Activated CD4-positive, alpha-beta T cell treated with anti-CD3 and anti-CD28 coated beads for 36 hours (primary cell): ENCODE data around the gene MROH7. TPM values are rescaled to one million over a fixed set of nuclear protein-coding genes. Genes with fewer than 3 reads are reported as not detected.

ENCODE experiments used
- ATAC-seq: fragments of 200-7000 bp; cut with Tn5 transposase; one replicate; pipeline ENCODE4 v1.10.0; 2021; ENCODE audit warnings: mild to moderate bottlenecking, moderate library complexity
- CTCF ChIA-PET: fragments of 350-600 bp; sonication (Branson Sonifier 250); formaldehyde crosslinking; loops from one replicate; lab custom pipeline; 2021; ENCODE audit warnings: antibody characterized with exemption; lab: Charles Lee
- POLR2A ChIA-PET: fragments of 350-600 bp; sonication (Branson Sonifier 250); formaldehyde crosslinking; loops from one replicate; lab custom pipeline; 2021; ENCODE audit warnings: antibody characterized with exemption, inconsistent platforms; lab: Charles Lee
- DNase-seq: peaks from one replicate; pipeline ENCODE4 v3.0.0-alpha.2; 2020
- H3K27ac Mint-ChIP-seq: one replicate; pipeline ENCODE4 v1.8.0; 2021; ENCODE audit warnings: mixed read lengths
- H3K27me3 Mint-ChIP-seq: one replicate; pipeline ENCODE4 v1.8.0; 2021; ENCODE audit warnings: mixed read lengths
- H3K36me3 Mint-ChIP-seq: one replicate; pipeline ENCODE4 v1.8.0; 2021; ENCODE audit warnings: low read depth, mixed read lengths
- H3K4me1 Mint-ChIP-seq: one replicate; pipeline ENCODE4 v1.8.0; 2021; ENCODE audit warnings: mixed read lengths
- H3K4me3 Mint-ChIP-seq: one replicate; pipeline ENCODE4 v1.8.0; 2021; ENCODE audit warnings: mild to moderate bottlenecking, moderate library complexity, mixed read lengths
- H3K9me3 Mint-ChIP-seq: one replicate; pipeline ENCODE4 v1.8.0; 2021; ENCODE audit warnings: low read depth, mixed read lengths
- intact Hi-C, 2 experiments: fragments of 100-400 bp; cut with DNase I in 1 of 2; cut with micrococcal nuclease in 1 of 2; formaldehyde crosslinking; loops; one replicate each; pipeline versions ENCODE4 v1.14.2 to v1.15.1; 2022 to 2024; cut with DNase I, micrococcal nuclease
- total RNA-seq, 2 experiments: library from RNA; stranded (reverse); gene quantifications; one replicate each; pipeline ENCODE4 v1.2.3, GENCODE V29; 2021

Gene MROH7
- total RNA-seq, 2 experiments from 2014 or later: 0.16 to 0.25 TPM

- ATAC-seq (no peak), DNase-seq (no peak)
- no peak overlapping the region for H3K27ac Mint-ChIP-seq
- no peak overlapping the region for H3K4me3 Mint-ChIP-seq
- ChIA-PET CTCF (interaction anchor here (1.0 kb wide), 1 partner anchor 10 kb away, joined by 3 read pairs; no protein-coding TSS in a partner anchor), POLR2A (no interaction called here)
- intact Hi-C loops: no loop called here
- H3K4me1 Mint-ChIP-seq: peaks cover 14% of the 10 kb centered on the region
- H3K9me3 Mint-ChIP-seq: no peaks in the 10 kb centered on the region
- H3K36me3 Mint-ChIP-seq: no peaks in the 10 kb centered on the region
- H3K27me3 Mint-ChIP-seq: no peaks in the 10 kb centered on the region
Observed at GRCh38 chr1:54604051-54604450, 37.5 kb upstream of the MROH7 start.

DNA sequence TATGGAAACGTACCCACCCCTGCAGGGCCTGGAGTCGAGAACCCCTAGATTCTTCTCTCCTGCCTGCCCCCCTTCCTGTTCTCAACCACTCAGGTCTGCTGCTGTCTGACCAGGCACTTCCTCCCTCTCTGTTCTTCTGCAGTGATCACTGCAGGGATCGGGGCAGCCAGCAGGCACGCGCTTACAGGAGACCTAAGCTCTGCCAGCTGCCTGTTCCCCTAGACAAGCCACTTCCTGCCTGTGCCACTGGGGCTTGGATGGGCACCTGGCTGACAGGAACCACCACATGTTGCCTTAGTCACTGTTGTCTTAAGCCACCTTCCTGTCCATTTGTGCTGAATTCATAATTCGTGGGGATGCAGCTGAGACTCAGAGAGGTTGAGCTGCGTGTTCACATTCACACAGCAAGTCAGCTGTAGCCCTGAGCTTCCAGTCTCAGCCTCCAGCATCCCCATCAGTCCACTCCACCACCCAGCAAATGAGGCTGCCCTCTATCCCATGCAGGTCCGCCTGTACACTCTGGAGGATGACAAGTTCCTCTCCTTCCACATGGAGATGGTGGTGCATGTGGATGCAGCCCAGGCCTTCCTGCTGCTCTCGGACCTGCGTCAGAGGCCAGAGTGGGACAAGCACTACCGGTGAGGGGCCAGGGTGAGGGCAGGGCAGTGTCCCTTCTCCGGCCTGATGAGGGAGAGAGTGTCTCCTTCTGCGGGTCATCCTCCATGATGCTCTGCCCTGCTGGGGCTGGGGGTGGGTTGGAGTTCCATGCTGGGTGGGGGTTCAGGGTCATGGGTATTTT, 36.8 kb upstream of the MROH7 start:
- Mint-ChIP-seq H3K4me3 (no peak overlapping the region), H3K36me3 (no peaks in the 10 kb centered on the region), H3K9me3 (no peaks in the 10 kb centered on the region), H3K27ac (no peak overlapping the region), H3K27me3 (no peaks in the 10 kb centered on the region), H3K4me1 (peaks cover 14% of the 10 kb centered on the region)
- ATAC-seq (peak; percentile 86), DNase-seq (peak; percentile 51)
- ChIA-PET POLR2A (no interaction called here), CTCF (interaction anchor here (0.8 to 1.0 kb wide), 2 partner anchors 9 to 203 kb away, joined by 3 read pairs; no protein-coding TSS in a partner anchor)
- intact Hi-C loops: no loop called here

- no peak for ATAC-seq
- intact Hi-C loops: no loop called here
- POLR2A ChIA-PET: no interaction called here
- H3K4me3 Mint-ChIP-seq: no peak overlapping the region
- H3K9me3 Mint-ChIP-seq: no peaks in the 10 kb centered on the region
- no peak overlapping the region for H3K27ac Mint-ChIP-seq
- no peak for DNase-seq
- no peaks in the 10 kb centered on the region for H3K36me3 Mint-ChIP-seq
- H3K4me1 Mint-ChIP-seq: peaks cover 14% of the 10 kb centered on the region
- CTCF ChIA-PET: no interaction called here
- H3K27me3 Mint-ChIP-seq: no peaks in the 10 kb centered on the region
Observed at GRCh38 chr1:54606096-54606989, 35.2 kb upstream of the MROH7 start.

DNA sequence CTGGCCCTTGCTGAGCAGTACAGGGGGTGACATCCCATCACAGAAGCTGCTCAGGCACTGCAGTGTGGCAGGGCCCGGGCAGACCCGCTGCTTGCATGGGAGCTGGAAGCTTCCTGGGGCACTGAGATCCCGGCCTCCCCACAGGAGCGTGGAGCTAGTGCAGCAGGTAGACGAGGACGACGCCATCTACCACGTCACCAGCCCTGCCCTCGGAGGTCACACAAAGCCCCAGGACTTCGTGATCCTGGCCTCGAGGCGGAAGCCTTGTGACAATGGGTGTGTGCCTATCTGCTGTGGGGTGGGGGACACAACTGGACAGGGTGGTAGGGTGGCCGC, 34.6 kb upstream of the MROH7 start:
- no peaks in the 10 kb centered on the region for H3K36me3 Mint-ChIP-seq
- CTCF ChIA-PET: no interaction called here
- H3K27ac Mint-ChIP-seq: no peak overlapping the region
- H3K27me3 Mint-ChIP-seq: no peaks in the 10 kb centered on the region
- DNase-seq: no peak
- H3K4me3 Mint-ChIP-seq: no peak overlapping the region
- no peak for ATAC-seq
- intact Hi-C loops: no loop called here
- peaks cover 14% of the 10 kb centered on the region for H3K4me1 Mint-ChIP-seq
- H3K9me3 Mint-ChIP-seq: no peaks in the 10 kb centered on the region
- POLR2A ChIA-PET: no interaction called here

DNA sequence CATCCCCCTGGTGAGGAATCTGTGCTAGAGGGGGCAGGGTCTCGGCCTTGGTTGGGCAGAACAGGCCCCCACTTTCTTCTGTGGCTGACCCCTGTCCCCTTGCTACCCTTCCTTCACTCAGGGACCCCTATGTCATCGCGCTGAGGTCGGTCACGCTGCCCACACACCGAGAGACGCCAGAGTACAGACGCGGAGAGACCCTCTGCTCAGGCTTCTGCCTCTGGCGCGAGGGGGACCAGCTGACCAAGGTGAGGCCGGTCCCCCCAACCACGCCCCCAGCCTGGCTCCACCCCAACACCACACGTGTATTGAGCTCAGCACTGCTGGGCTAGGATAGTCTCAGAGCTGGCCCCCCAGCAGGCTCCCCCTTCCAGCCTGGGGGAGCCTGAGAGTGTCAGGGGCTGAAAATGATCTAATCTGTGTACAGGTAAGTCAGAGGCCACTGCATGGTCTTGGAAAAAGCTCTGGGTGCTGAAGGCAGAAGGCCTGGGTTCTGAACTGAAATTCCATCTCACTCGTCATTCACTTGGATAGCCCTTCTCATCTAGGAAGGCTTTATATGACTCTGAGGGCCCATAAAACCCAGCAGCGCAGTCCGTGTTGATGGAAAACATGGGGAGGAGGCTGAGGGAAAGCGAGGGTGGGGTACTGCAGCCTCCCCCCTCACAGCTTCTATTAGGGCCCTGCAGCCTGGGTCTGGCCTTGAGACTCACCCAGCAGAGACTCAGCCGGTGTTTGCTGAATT, 33.6 kb upstream of the MROH7 start:
- ATAC-seq (no peak), DNase-seq (no peak)
- Mint-ChIP-seq H3K27ac (no peak overlapping the region), H3K9me3 (no peaks in the 10 kb centered on the region), H3K36me3 (no peaks in the 10 kb centered on the region), H3K4me3 (no peak overlapping the region), H3K4me1 (peaks cover 14% of the 10 kb centered on the region), H3K27me3 (no peaks in the 10 kb centered on the region)
- ChIA-PET POLR2A (no interaction called here), CTCF (no interaction called here)
- intact Hi-C loops: no loop called here

- Mint-ChIP-seq H3K27me3 (no peaks in the 10 kb centered on the region), H3K4me3 (no peak overlapping the region), H3K36me3 (no peaks in the 10 kb centered on the region), H3K4me1 (peaks cover 14% of the 10 kb centered on the region), H3K9me3 (no peaks in the 10 kb centered on the region), H3K27ac (no peak overlapping the region)
- DNase-seq: no peak
- ChIA-PET POLR2A (no interaction called here), CTCF (no interaction called here)
- intact Hi-C loops: no loop called here
- ATAC-seq: no peak
Observed at GRCh38 chr1:54608566-54609230, 32.9 kb upstream of the MROH7 start.

DNA sequence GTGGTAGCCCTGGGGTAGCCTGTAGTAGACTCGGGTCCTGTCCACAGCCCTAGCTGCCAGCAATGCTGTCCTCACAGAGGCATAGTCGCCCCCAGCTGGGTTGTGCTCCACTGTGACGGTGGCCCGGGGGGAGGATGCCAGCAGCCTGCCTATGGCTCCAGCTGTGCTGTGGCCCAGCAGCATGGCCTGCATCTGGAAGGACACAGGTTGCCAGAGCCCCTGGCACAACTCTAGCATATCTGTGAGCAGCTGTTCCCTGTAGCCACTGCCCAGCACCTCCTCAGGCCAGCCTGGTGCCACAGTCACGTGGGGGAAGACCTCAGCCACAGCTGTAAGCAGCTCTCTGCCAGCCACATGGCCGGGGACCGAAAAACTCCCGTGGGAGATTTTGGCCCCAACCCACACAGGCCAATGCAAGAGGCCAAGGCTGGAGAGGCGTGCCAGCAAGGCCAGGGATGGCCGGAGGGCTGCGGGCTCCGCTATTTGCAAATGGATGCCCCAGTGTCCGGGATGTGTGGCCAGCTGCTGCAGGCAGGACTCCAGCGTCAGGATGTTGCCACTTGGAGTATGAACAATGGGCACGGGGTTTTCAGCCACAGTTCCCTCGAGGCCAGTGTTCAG, 32.2 kb upstream of the MROH7 start:
- H3K4me1 Mint-ChIP-seq: peaks cover 10% of the 10 kb centered on the region
- DNase-seq (no peak), ATAC-seq (no peak)
- no peaks in the 10 kb centered on the region for H3K9me3 Mint-ChIP-seq
- intact Hi-C loops: no loop called here
- POLR2A ChIA-PET: no interaction called here
- H3K27me3 Mint-ChIP-seq: no peaks in the 10 kb centered on the region
- no peaks in the 10 kb centered on the region for H3K36me3 Mint-ChIP-seq
- no peak overlapping the region for H3K27ac Mint-ChIP-seq
- CTCF ChIA-PET: interaction anchor here (1.1 kb wide), 1 partner anchor 11 kb away, joined by 3 read pairs; no protein-coding TSS in a partner anchor
- H3K4me3 Mint-ChIP-seq: no peak overlapping the region

DNA sequence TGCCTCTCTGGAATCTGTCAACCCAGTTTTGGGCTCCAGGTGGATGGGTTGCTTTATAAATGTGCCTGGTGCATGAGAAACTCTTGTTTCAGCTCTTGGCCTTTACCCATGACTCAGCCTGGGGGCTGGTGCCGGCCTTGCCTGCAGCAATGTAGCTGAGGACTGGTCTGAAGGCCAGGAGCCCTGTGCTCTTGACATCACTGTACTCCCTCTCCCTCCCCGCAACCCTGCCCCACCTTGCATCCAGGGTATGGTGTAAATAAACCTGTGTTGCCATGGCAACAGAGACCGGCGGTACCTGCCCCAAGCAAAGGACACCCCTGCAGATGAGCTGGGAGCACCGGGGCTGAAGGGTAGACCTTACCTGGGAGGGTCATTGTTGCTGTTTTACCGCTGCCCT, 31.5 kb upstream of the MROH7 start:
- intact Hi-C loops: no loop called here
- Mint-ChIP-seq H3K9me3 (no peaks in the 10 kb centered on the region), H3K27ac (no peak overlapping the region), H3K36me3 (no peaks in the 10 kb centered on the region), H3K27me3 (no peaks in the 10 kb centered on the region), H3K4me1 (peaks cover 4% of the 10 kb centered on the region), H3K4me3 (no peak overlapping the region)
- ChIA-PET POLR2A (no interaction called here), CTCF (interaction anchor here (1.1 kb wide), 1 partner anchor 11 kb away, joined by 3 read pairs; no protein-coding TSS in a partner anchor)
- no peak for DNase-seq
- ATAC-seq: no peak

- Mint-ChIP-seq H3K27me3 (no peaks in the 10 kb centered on the region), H3K4me3 (no peak overlapping the region), H3K9me3 (no peaks in the 10 kb centered on the region), H3K36me3 (no peaks in the 10 kb centered on the region), H3K27ac (no peak overlapping the region), H3K4me1 (no peaks in the 10 kb centered on the region)
- intact Hi-C loops: no loop called here
- DNase-seq (no peak), ATAC-seq (no peak)
- ChIA-PET CTCF (interaction anchor here (1.1 kb wide), 1 partner anchor 10 kb away, joined by 3 read pairs; no protein-coding TSS in a partner anchor), POLR2A (no interaction called here)
Observed at GRCh38 chr1:54610601-54611580, 30.7 kb upstream of the MROH7 start.

DNA sequence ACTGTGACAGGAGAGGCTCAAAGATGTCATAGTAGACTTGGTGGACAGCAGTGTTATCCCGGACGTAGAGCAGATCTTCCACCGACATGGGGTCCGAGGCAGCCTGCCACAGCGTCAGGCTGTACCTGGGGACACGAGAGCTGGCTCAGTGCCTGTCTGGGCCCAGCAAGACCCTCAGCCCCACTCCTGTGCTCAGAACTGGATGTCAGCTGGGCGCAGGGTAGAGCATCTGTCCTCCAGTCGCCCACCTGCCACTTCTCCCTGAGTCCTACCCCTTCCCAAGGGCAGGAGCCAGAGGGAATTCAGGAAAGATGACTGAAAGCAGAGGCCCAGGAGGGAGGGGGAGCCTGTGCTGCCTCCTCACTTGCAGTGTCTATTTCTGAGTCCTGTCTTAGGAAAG, 30.0 kb upstream of the MROH7 start:
- H3K4me3 Mint-ChIP-seq: no peak overlapping the region
- DNase-seq (no peak), ATAC-seq (no peak)
- H3K4me1 Mint-ChIP-seq: no peaks in the 10 kb centered on the region
- intact Hi-C loops: no loop called here
- H3K36me3 Mint-ChIP-seq: no peaks in the 10 kb centered on the region
- no peak overlapping the region for H3K27ac Mint-ChIP-seq
- POLR2A ChIA-PET: no interaction called here
- CTCF ChIA-PET: no interaction called here
- no peaks in the 10 kb centered on the region for H3K27me3 Mint-ChIP-seq
- no peaks in the 10 kb centered on the region for H3K9me3 Mint-ChIP-seq
